Measurements from ENCODE around the gene UGT1A10. TPM values are rescaled to one million over a fixed set of nuclear protein-coding genes. Genes with fewer than 3 reads are reported as not detected.

UGT1A10 gene
- total RNA-seq, 1 experiment from 2014 or later: not detected

DNA sequence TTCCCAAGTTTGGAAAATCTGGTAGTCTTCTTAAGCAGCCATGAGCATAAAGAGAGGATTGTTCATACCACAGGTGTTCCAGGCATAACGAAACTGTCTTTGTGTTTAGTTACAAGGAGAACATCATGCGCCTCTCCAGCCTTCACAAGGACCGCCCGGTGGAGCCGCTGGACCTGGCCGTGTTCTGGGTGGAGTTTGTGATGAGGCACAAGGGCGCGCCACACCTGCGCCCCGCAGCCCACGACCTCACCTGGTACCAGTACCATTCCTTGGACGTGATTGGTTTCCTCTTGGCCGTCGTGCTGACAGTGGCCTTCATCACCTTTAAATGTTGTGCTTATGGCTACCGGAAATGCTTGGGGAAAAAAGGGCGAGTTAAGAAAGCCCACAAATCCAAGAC is 135.9 kb downstream of the UGT1A10 start:
- no peak overlapping the region for H3K4ac ChIP-seq (ENCODE audit: low read depth, low read length)
- H3K23ac ChIP-seq (ENCODE audit: insufficient read length, low read depth, low read length): no peak overlapping the region
- no peak overlapping the region for H2BK120ac ChIP-seq (ENCODE audit: low read depth, low read length, poor library complexity, severe bottlenecking)
- H3K79me2 ChIP-seq (ENCODE audit: insufficient read depth, low read length): no peaks in the 10 kb centered on the region
- no peaks in the 10 kb centered on the region for H4K20me1 ChIP-seq (ENCODE audit: control insufficient read depth, insufficient read depth, insufficient read length)
- no peak overlapping the region for H2BK20ac ChIP-seq (ENCODE audit: low read depth, low read length, poor library complexity, severe bottlenecking)
- H3K79me1 ChIP-seq (ENCODE audit: insufficient read depth, low read depth, low read length, poor library complexity, severe bottlenecking): no peaks in the 10 kb centered on the region
- no peak overlapping the region for H3T11ph ChIP-seq (ENCODE audit: low read length)
- no peak overlapping the region for H2BK15ac ChIP-seq (ENCODE audit: low read depth, low read length)
- H3K9ac ChIP-seq (ENCODE audit: extremely low read depth, insufficient read length, low read length): no peak overlapping the region
- peaks cover 5 to 6% of the 10 kb centered on the region in 2 experiments; a peak in 3 of 4 replicates for H3K4me1 Mint-ChIP-seq
- H3K56ac ChIP-seq (ENCODE audit: insufficient read length, low read depth, low read length): no peak overlapping the region
- H4K8ac ChIP-seq (replicated peaks; ENCODE audit: insufficient read length, low read depth, low read length): no peak overlapping the region
- peaks cover 1 to 4% (median 3%) of the 10 kb centered on the region in 3 experiments; a peak in 4 of 7 replicates for H3K36me3 Mint-ChIP-seq (ENCODE audit: insufficient read depth in 1 of 3, low read depth in 3 of 3)
- no peak overlapping the region for H3K4me2 ChIP-seq (ENCODE audit: insufficient read depth, insufficient read length, low read length)
- peaks cover 8 to 10% of the 10 kb centered on the region in 2 experiments; a peak in 4 of 5 replicates for H3K9me3 Mint-ChIP-seq
- no peak overlapping the region for H3K4me3 Mint-ChIP-seq
- H2AK5ac ChIP-seq (ENCODE audit: insufficient read length, low read length): no peak overlapping the region
- no peak for TF ChIP-seq CTCF (conservative IDR thresholded peaks at IDR 0.05)
- H2AFZ ChIP-seq (ENCODE audit: low read length): no peak overlapping the region
- H3K27ac Mint-ChIP-seq: no peak overlapping the region
- no peak overlapping the region for H3K14ac ChIP-seq (ENCODE audit: insufficient read depth, low read length)
- no peak overlapping the region for H3K18ac ChIP-seq (ENCODE audit: insufficient read length, low read depth, low read length)
- no peak overlapping the region for H4K5ac ChIP-seq (ENCODE audit: insufficient read length, low read depth, low read length)
- H4K91ac ChIP-seq (ENCODE audit: insufficient read length, low read depth, low read length): no peak overlapping the region
- H2BK12ac ChIP-seq (ENCODE audit: insufficient read length, low read depth, low read length): no peak overlapping the region
- DNase-seq: no peak
- peaks cover 4% of the 10 kb centered on the region for H3K9me3 ChIP-seq (ENCODE audit: control insufficient read depth, low read depth, low read length)
- no peaks in the 10 kb centered on the region for H3K27me3 ChIP-seq (ENCODE audit: insufficient read depth, low read length)
- no peaks in the 10 kb centered on the region for H3K23me2 ChIP-seq (ENCODE audit: insufficient read length, low read depth, low read length, poor library complexity, severe bottlenecking)
- H3K27ac ChIP-seq (ENCODE audit: insufficient read length, low read depth, low read length): no peak overlapping the region
- WGBS (ENCODE audit: extremely low coverage, insufficient read length, low lambda C conversion rate): no CpG with 5 or more reads among the region's 16 CpGs
- H2BK5ac ChIP-seq (ENCODE audit: insufficient read length, low read length): no peak overlapping the region
- no peaks in the 10 kb centered on the region for H3K27me3 Mint-ChIP-seq (ENCODE audit: low read depth)
- H3K4me1 ChIP-seq (ENCODE audit: insufficient read depth, low read length): peaks cover 2% of the 10 kb centered on the region; the same call in 1 of the 2 replicates
